CD4-positive, alpha-beta T cell treated with Interleukin-21 for 1 hour (primary cell): ENCODE data around the gene CGNL1.

ENCODE experiments used
- DNase-seq: peaks from one replicate; pipeline ENCODE4 v3.0.0-alpha.2; 2020

CGNL1 gene

GRCh38 chr15:57532731-57533447, 156.6 kb downstream of the CGNL1 start:
- DNase-seq, result no peak

GRCh38 chr15:57533448-57533799, 157.1 kb downstream of the CGNL1 start:
- DNase-seq, result no peak

GRCh38 chr15:57534281-57534680, 158.0 kb downstream of the CGNL1 start:
- DNase-seq, result no peak

GRCh38 chr15:57537072-57537471, 160.8 kb downstream of the CGNL1 start:
- no peak for DNase-seq

GRCh38 chr15:57537488-57538264, 161.4 kb downstream of the CGNL1 start:
- DNase-seq, result no peak

- no peak for DNase-seq
These were observed 161.9 kb downstream of the CGNL1 start for GRCh38 chr15:57538265-57538529.

- DNase-seq, result no peak
These were observed 162.5 kb downstream of the CGNL1 start for GRCh38 chr15:57538821-57539220.

GRCh38 chr15:57540211-57540610, 163.9 kb downstream of the CGNL1 start:
- DNase-seq, result no peak

GRCh38 chr15:57540736-57541135, 164.4 kb downstream of the CGNL1 start:
- no peak for DNase-seq

GRCh38 chr15:57541271-57541670, 165.0 kb downstream of the CGNL1 start:
- DNase-seq, result no peak

- DNase-seq, result no peak
These were observed 165.7 kb downstream of the CGNL1 start for GRCh38 chr15:57541805-57542504.

GRCh38 chr15:57542505-57542817, 166.2 kb downstream of the CGNL1 start:
- no peak for DNase-seq

GRCh38 chr15:57544848-57545480, 168.7 kb downstream of the CGNL1 start:
- no peak for DNase-seq

- DNase-seq, result no peak
These were observed 169.7 kb downstream of the CGNL1 start for GRCh38 chr15:57545995-57546394.

- DNase-seq, result no peak
These were observed 171.0 kb downstream of the CGNL1 start for GRCh38 chr15:57547243-57547755.

GRCh38 chr15:57548351-57548750, 172.0 kb downstream of the CGNL1 start:
- DNase-seq, result no peak

- DNase-seq, result no peak
These were observed 172.5 kb downstream of the CGNL1 start for GRCh38 chr15:57548835-57549234.

GRCh38 chr15:57549935-57550334, 173.6 kb downstream of the CGNL1 start:
- no peak for DNase-seq

- no peak for DNase-seq
These were observed 174.3 kb downstream of the CGNL1 start for GRCh38 chr15:57550640-57551039.

- DNase-seq, result no peak
These were observed 175.7 kb downstream of the CGNL1 start for GRCh38 chr15:57551715-57552677.

GRCh38 chr15:57552678-57553334, 176.5 kb downstream of the CGNL1 start:
- no peak for DNase-seq

GRCh38 chr15:57553526-57553925, 177.2 kb downstream of the CGNL1 start:
- no peak for DNase-seq
